HCT116 (cell line): ENCODE results near the gene CAAP1. TPM values are rescaled to one million over a fixed set of nuclear protein-coding genes. Genes with fewer than 3 reads are reported as not detected.
A peak's percentile ranks its signal among the peaks of the same experiment; 100 is the strongest.

Source experiments
- ATAC-seq: fragments of 200-7000 bp; cut with Tn5 transposase; 2 replicates; pipeline ENCODE4 v1.9.1; 2020; ENCODE audit warnings: mild to moderate bottlenecking, moderate library complexity
- BruUV-seq: library from RNA; stranded (reverse); fragments of 400-500 nt; replicated peaks from 2 replicates; lab custom pipeline; 2021; lab: Mats Ljungman, UMichigan
- CTCF ChIA-PET: fragments of 300-600 bp; sonication (Branson Sonifier 250); formaldehyde crosslinking; loops from one replicate; lab custom pipeline; 2021; ENCODE audit warnings: antibody characterized with exemption; lab: Charles Lee
- POLR2A ChIA-PET: fragments of 300-600, 350-600 bp; sonication (Branson Sonifier 250); formaldehyde crosslinking; loops from one replicate; lab custom pipeline; 2021; ENCODE audit warnings: antibody characterized with exemption; lab: Charles Lee
- RAD21 ChIA-PET, 2 experiments: fragments of 300-600 bp; sonication (Branson Sonifier 250); formaldehyde crosslinking; loops; one replicate each; lab custom pipeline; 2023; ENCODE audit warnings: low total read pairs in 2 of 2; ENCODE audit not compliant: uncharacterized antibody in 2 of 2, unreplicated experiment in 2 of 2, low non-redundant PET in 1 of 2; lab: Charles Lee
- DNase-seq: peaks from one replicate; pipeline ENCODE4 v3.0.0-alpha.2; 2010; ENCODE audit warnings: low read depth, low spot score
- H2AFZ ChIP-seq: fragments of 200-600 bp; shearing (Covaris generic), sonication (generic); 2 replicates; pipeline ENCODE4 v1.6.1; 2017; ENCODE audit warnings: low read depth, mixed run types, mixed read lengths, antibody characterized with exemption, low read length; ENCODE audit not compliant: poor library complexity, severe bottlenecking
- H3K27ac ChIP-seq: 2 replicates; pipeline ENCODE4 v1.5.1; 2012; ENCODE audit warnings: low read depth, low read length
- H3K27me3 ChIP-seq: fragments of 200-600 bp; sonication (generic); 2 replicates; pipeline ENCODE4 v1.6.1; 2016; ENCODE audit warnings: mixed run types, low read length, mixed read lengths; ENCODE audit not compliant: insufficient read depth
- H3K36me3 ChIP-seq, 2 experiments: fragments of 200-500 bp in 1 of 2; fragments of 200-600 bp in 1 of 2; sonication (Bioruptor generic) in 1 of 2; sonication (generic) in 1 of 2; 2 replicates each; pipeline versions ENCODE4 v1.5.1 to v1.6.1; 2014 to 2016; ENCODE audit warnings: low read length in 2 of 2, inconsistent platforms in 1 of 2, mixed read lengths in 1 of 2, mixed run types in 1 of 2; ENCODE audit not compliant: insufficient read depth in 2 of 2, control insufficient read depth in 1 of 2
- H3K4me1 ChIP-seq, 2 experiments: fragments of 200-600 bp in 1 of 2; sonication (generic) in 1 of 2; 2 replicates each; pipeline versions ENCODE4 v1.5.1 to v1.6.1; 2012 to 2017; ENCODE audit warnings: low read length in 2 of 2, inconsistent platforms in 1 of 2, mild to moderate bottlenecking in 1 of 2, mixed read lengths in 1 of 2, mixed run types in 1 of 2, moderate library complexity in 1 of 2; ENCODE audit not compliant: insufficient read depth in 2 of 2, control insufficient read depth in 1 of 2
- H3K4me2 ChIP-seq: fragments of 200-600 bp; sonication (generic); 2 replicates; pipeline ENCODE4 v1.6.1; 2017; ENCODE audit warnings: mixed run types, low read length, mixed read lengths
- H3K4me3 ChIP-seq, 2 experiments: fragments of 200-600 bp in 1 of 2; sonication (generic) in 1 of 2; replicated peaks in 1 of 2; 2 replicates each; pipeline ENCODE4 v1.5.1; 2011 to 2016; ENCODE audit warnings: low read length in 2 of 2, control low read depth in 1 of 2, low read depth in 1 of 2, mild to moderate bottlenecking in 1 of 2, mixed read lengths in 1 of 2, mixed run types in 1 of 2
- H3K79me2 ChIP-seq: fragments of 200-600 bp; sonication (generic); 2 replicates; pipeline ENCODE4 v1.6.1; 2017; ENCODE audit warnings: mild to moderate bottlenecking, mixed run types, low read length, moderate library complexity, mixed read lengths; ENCODE audit not compliant: insufficient read depth
- H3K9ac ChIP-seq: fragments of 200-600 bp; sonication (generic); 2 replicates; pipeline ENCODE4 v1.6.1; 2016; ENCODE audit warnings: low read length, mixed read lengths
- H3K9me2 ChIP-seq: fragments of 200-600 bp; sonication (generic), shearing (Covaris generic); 2 replicates; pipeline ENCODE4 v1.6.1; 2017; ENCODE audit warnings: mixed run types, mild to moderate bottlenecking, moderate library complexity; ENCODE audit not compliant: insufficient read depth
- H3K9me3 ChIP-seq, 2 experiments: fragments of 200-500 bp in 1 of 2; fragments of 200-600 bp in 1 of 2; sonication (Bioruptor generic) in 1 of 2; sonication (generic) in 1 of 2; 2 replicates each; pipeline ENCODE4 v1.6.1; 2014 to 2017; ENCODE audit warnings: low read length in 2 of 2, mixed read lengths in 2 of 2, inconsistent platforms in 1 of 2, low read depth in 1 of 2, mild to moderate bottlenecking in 1 of 2, mixed run types in 1 of 2, moderate library complexity in 1 of 2; ENCODE audit not compliant: control insufficient read depth in 1 of 2, insufficient read depth in 1 of 2
- H4K20me1 ChIP-seq: fragments of 200-600 bp; sonication (generic), shearing (Covaris generic); 2 replicates; pipeline ENCODE4 v1.6.1; 2017; ENCODE audit warnings: mixed run types, mild to moderate bottlenecking, moderate library complexity; ENCODE audit not compliant: insufficient read depth
- EGR1 ChIP-seq: IDR thresholded peaks from 2 replicates; pipeline ENCODE4 v1.6.1; 2012; ENCODE audit warnings: low read depth
- ELF1 ChIP-seq: IDR thresholded peaks from 2 replicates; pipeline ENCODE4 v1.6.1; 2012; ENCODE audit warnings: low read depth, borderline replicate concordance
- EZH2 ChIP-seq: fragments of 200-600 bp; sonication (generic); IDR thresholded peaks from 2 replicates; pipeline ENCODE4 v1.6.1; 2017; ENCODE audit warnings: antibody characterized with exemption, mixed run types
- EZH2phosphoT487 ChIP-seq: fragments of 200-600 bp; IDR thresholded peaks from 2 replicates; pipeline ENCODE4 v1.6.1; 2018; ENCODE audit warnings: antibody characterized with exemption, borderline replicate concordance
- JUND ChIP-seq: IDR thresholded peaks from 2 replicates; pipeline ENCODE4 v1.6.1; 2012
- POLR2A ChIP-seq: IDR thresholded peaks from 2 replicates; pipeline ENCODE4 v1.7.0; 2011; ENCODE audit warnings: borderline replicate concordance; ENCODE audit not compliant: insufficient read depth, insufficient read length; ENCODE audit errors: extremely low read depth
- POLR2AphosphoS5 ChIP-seq: IDR thresholded peaks from 2 replicates; pipeline ENCODE4 v1.6.1; 2011; ENCODE audit warnings: mild to moderate bottlenecking, low read depth, low read length, moderate library complexity
- RAD21 ChIP-seq: IDR thresholded peaks from 2 replicates; pipeline ENCODE4 v1.6.1; 2012; ENCODE audit warnings: low read depth, mild to moderate bottlenecking
- SP1 ChIP-seq: IDR thresholded peaks from 2 replicates; pipeline ENCODE4 v1.6.1; 2012; ENCODE audit warnings: low read depth
- SRF ChIP-seq: IDR thresholded peaks from 2 replicates; pipeline ENCODE4 v1.6.1; 2012; ENCODE audit warnings: low read depth
- TCF7L2 ChIP-seq: IDR thresholded peaks from 2 replicates; pipeline ENCODE4 v1.7.0; 2011; ENCODE audit warnings: borderline replicate concordance, inconsistent platforms; ENCODE audit not compliant: insufficient read depth, insufficient read length; ENCODE audit errors: extremely low read depth
- YY1 ChIP-seq: IDR thresholded peaks from 2 replicates; pipeline ENCODE4 v1.6.1; 2011; ENCODE audit warnings: low read length, low read depth, moderate library complexity, mild to moderate bottlenecking; ENCODE audit not compliant: insufficient replicate concordance; ENCODE audit errors: extremely low read depth
- ZFX ChIP-seq: fragments of 450-650 bp; IDR thresholded peaks from 2 replicates; pipeline ENCODE4 v1.6.1; 2017
- intact Hi-C: fragments of 100-400 bp; cut with micrococcal nuclease; formaldehyde crosslinking; loops from 2 replicates; pipeline ENCODE4 v1.10.0; 2022
- total RNA-seq: library from RNA; stranded (reverse); gene quantifications from one replicate; pipeline ENCODE4 v1.2.1, GENCODE V29; 2021; ENCODE audit not compliant: unreplicated experiment
- TF ChIP-seq, protein P1 (sequence below): IDR thresholded peaks from 2 replicates; pipeline ENCODE4 v1.6.1; 2012
- TF ChIP-seq, protein P2 (sequence below), 3 experiments: fragments of 200-600 bp in 1 of 3; sonication (generic) in 1 of 3; IDR thresholded peaks in 2 of 3; conservative IDR thresholded peaks in 1 of 3; 2 replicates each; pipeline ENCODE4 v1.5.1; 2012 to 2017; ENCODE audit warnings: low read depth in 2 of 3, low read length in 2 of 3, antibody characterized with exemption in 1 of 3, borderline replicate concordance in 1 of 3, control low read depth in 1 of 3, mild to moderate bottlenecking in 1 of 3, mixed read lengths in 1 of 3, mixed run types in 1 of 3, moderate library complexity in 1 of 3; ENCODE audit not compliant: insufficient read depth in 1 of 3
- TF ChIP-seq, protein P3 (sequence below): IDR thresholded peaks from 2 replicates; pipeline ENCODE4 v1.6.1; 2012

Gene CAAP1
- total RNA-seq, 1 experiment from 2014 or later = 19.1 TPM

DNA sequence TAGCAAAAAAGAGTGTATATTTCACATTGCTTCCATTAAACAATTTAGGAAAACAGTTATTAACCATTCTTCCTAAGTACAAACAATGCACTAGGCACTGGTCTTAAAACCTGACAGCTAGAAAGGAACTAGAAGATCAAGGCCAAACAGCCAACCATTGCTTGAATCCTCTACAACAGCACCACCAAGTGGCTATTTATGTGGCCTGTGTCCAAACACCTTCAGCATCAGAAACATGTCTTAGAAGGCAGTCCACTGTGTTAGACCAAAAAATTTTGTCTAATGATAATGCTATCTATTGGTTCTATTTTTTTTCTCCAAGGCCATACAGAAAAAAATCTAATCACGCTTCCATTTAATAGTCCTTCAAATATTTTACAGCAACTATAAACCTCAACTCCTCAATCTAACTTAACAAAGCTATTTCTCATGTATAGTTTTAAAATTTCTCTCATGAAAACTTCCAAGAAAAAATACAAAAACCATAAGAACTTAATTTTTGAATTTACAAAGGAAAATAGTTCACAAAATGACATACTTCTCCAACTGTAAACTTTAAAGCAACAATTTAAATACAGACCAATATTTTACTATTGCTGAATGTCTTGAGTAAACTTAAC is 36.1 kb downstream of the CAAP1 start:
- RAD21 ChIA-PET = interaction anchor here in 1 of 2 experiments (0.7 kb wide), 1 partner anchor 110 kb away, joined by 3 read pairs; no protein-coding TSS in a partner anchor
- Histone ChIP-seq H3K4me2 (no peak overlapping the region), H3K36me3 (peaks cover 3 to 7% of the 10 kb centered on the region in 2 experiments; a peak in 2 of 4 replicates), H3K27ac (no peak overlapping the region), H3K9me3 (no peaks in the 10 kb centered on the region), H3K27me3 (no peaks in the 10 kb centered on the region), H3K9ac (no peak overlapping the region), H2AFZ (no peak overlapping the region), H3K79me2 (no peaks in the 10 kb centered on the region), H3K4me1 (no peaks in the 10 kb centered on the region), H3K9me2 (no peaks in the 10 kb centered on the region), H3K4me3 (no peak overlapping the region), H4K20me1 (no peaks in the 10 kb centered on the region)
- ATAC-seq (peak; percentile 69), DNase-seq (peak; percentile 56)
- POLR2A ChIA-PET = no interaction called here
- intact Hi-C loops = loop anchor here (1.0 kb wide), 2 partner anchors 112 to 133 kb away; no protein-coding TSS in a partner anchor
- CTCF ChIA-PET = interaction anchor here (0.6 to 1.5 kb wide), 4 partner anchors 110 to 200 kb away, joined by 4 to 13 read pairs (median 6); no protein-coding TSS in a partner anchor
- TF ChIP-seq SP1 (no peak), JUND (no peak), SRF (no peak), ZFX (no peak), ELF1 (no peak), EZH2 (no peak), EZH2phosphoT487 (no peak), TCF7L2 (no peak), POLR2AphosphoS5 (no peak), RAD21 (peak; percentile 69), YY1 (no peak), POLR2A (no peak), EGR1 (no peak)
- TF ChIP-seq, protein P1, sequence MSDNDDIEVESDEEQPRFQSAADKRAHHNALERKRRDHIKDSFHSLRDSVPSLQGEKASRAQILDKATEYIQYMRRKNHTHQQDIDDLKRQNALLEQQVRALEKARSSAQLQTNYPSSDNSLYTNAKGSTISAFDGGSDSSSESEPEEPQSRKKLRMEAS = no peak
- TF ChIP-seq, protein P2, sequence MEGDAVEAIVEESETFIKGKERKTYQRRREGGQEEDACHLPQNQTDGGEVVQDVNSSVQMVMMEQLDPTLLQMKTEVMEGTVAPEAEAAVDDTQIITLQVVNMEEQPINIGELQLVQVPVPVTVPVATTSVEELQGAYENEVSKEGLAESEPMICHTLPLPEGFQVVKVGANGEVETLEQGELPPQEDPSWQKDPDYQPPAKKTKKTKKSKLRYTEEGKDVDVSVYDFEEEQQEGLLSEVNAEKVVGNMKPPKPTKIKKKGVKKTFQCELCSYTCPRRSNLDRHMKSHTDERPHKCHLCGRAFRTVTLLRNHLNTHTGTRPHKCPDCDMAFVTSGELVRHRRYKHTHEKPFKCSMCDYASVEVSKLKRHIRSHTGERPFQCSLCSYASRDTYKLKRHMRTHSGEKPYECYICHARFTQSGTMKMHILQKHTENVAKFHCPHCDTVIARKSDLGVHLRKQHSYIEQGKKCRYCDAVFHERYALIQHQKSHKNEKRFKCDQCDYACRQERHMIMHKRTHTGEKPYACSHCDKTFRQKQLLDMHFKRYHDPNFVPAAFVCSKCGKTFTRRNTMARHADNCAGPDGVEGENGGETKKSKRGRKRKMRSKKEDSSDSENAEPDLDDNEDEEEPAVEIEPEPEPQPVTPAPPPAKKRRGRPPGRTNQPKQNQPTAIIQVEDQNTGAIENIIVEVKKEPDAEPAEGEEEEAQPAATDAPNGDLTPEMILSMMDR (IDR thresholded peaks at IDR 0.05 in 2 of 3, conservative IDR thresholded peaks at IDR 0.05 in 1 of 3; ENCODE audit: borderline replicate concordance in 1 of 3, insufficient read depth in 1 of 3, low read depth in 2 of 3, low read length in 2 of 3) = peak; percentile 44 to 80 (median 79); a peak in 5 of 6 replicates
- TF ChIP-seq, protein P3, sequence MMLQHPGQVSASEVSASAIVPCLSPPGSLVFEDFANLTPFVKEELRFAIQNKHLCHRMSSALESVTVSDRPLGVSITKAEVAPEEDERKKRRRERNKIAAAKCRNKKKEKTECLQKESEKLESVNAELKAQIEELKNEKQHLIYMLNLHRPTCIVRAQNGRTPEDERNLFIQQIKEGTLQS = no peak
- no TSS peak for BruUV-seq
